Muscle of back (tissue), 11 donors: Measurements from ENCODE around the gene EEF1G. TPM values are rescaled to one million over a fixed set of nuclear protein-coding genes. Genes with fewer than 3 reads are reported as not detected.
A peak's percentile ranks its signal among the peaks of the same experiment; 100 is the strongest.
"Not testable (repeated sequence)": the region's sequence is repeated elsewhere in the genome, so short reads cannot be mapped to it uniquely, and the experiment has no call there.

Experiments used
- DNase-seq, 3 donors: peaks; one replicate each; pipeline versions ENCODE4 v3.0.0 to v3.0.0-alpha.2; 2013
- polyA plus RNA-seq, 10 donors: library from polyadenylated mRNA; unstranded; fragments of 120-200 nt; gene quantifications; one replicate each; pipeline ENCODE4 v1.2.1, GENCODE V29; 2013; ENCODE audit not compliant: insufficient read length in 10 of 10

EEF1G gene
- polyA plus RNA-seq, 10 donors = 2,727 to 3,805 (median 3,280) TPM

DNA sequence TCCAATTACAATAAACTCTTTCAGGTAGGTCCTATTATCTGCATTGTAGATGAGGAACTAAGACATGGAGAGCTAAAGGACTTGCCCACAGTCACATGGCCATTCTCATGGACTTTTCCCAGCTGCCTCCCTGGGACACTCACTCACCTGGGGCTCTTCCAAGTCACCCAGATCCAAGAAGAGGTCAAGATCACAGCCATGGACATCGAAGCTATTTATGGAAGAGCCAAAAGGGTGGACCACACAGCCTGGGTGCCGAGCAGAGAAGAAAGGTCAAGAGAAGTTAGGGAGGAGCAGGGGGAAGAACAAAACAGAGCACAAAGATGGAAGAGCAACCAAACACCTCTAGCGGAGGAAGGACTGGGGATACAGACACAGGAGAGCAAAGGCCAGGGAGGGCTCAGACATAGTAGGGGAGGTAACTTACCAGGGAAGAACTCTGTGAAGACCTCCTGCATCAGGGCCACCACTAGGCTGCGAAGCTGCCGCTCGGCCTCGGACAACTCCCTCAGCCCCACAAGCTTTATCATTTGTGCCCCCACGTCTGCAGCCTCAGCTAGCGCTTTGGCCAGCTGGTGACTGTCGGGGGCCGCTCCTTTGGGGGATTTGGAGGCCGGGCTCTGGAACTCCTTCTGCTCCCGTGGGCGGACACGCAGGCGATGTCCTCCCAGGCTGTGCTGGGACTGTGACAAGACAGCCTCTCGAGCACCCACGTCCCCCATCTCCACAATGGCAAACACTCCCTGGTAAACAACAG lies 7.4 kb upstream of the EEF1G start:
- DNase-seq = no peak

DNA sequence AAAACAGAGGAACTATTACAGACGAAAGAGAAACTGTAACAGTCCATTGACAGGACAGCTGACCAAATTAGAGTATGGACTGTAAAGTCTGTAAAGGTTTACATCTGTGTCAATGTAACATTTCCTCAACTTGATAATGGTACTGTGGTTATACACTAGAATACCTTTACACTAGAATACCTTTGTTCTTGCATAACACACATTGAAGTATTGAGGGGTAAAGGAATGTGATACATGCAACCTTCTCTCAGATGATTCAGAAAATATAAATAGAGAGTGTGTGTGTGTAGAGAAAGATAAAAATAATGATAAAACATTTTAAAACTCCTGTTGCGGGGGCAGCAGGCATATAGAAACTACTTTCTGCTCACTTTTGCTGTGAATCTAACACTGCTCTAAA lies 5.6 kb upstream of the EEF1G start:
- no peak for DNase-seq

DNA sequence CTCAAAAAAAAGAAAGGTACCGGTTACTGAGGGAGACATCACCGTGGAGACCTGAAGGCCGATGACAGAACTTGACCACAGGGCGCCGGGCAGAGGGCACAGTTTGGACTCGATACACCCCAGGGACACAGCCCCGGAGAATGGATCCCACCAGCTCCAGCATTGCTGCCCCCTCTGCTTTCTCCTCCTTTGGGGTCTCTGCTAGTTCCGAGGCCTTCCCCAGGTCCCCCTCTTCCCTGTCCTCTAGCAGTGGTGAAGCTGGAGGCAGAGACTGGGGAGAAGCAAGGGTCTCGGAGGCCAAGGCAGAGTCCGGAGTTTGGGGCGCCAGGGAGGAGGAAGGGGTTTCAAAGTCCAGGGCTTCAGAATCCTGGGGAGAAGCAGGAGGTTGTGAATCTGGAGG lies 4.8 kb upstream of the EEF1G start:
- DNase-seq = no peak

- peak in 2 of 3 donors; percentile 33 to 43 for DNase-seq
Observed at GRCh38 chr11:62577046-62577714, 3.5 kb upstream of the EEF1G start.

- no peak for DNase-seq
Observed at GRCh38 chr11:62575837-62576236, 2.1 kb upstream of the EEF1G start.

- DNase-seq = no peak
Observed at GRCh38 chr11:62575156-62575555, 1.5 kb upstream of the EEF1G start.

- DNase-seq = peak in 2 of 3 donors; percentile 62 to 85
Observed at GRCh38 chr11:62574363-62575071, 826 bp upstream of the EEF1G start.

DNA sequence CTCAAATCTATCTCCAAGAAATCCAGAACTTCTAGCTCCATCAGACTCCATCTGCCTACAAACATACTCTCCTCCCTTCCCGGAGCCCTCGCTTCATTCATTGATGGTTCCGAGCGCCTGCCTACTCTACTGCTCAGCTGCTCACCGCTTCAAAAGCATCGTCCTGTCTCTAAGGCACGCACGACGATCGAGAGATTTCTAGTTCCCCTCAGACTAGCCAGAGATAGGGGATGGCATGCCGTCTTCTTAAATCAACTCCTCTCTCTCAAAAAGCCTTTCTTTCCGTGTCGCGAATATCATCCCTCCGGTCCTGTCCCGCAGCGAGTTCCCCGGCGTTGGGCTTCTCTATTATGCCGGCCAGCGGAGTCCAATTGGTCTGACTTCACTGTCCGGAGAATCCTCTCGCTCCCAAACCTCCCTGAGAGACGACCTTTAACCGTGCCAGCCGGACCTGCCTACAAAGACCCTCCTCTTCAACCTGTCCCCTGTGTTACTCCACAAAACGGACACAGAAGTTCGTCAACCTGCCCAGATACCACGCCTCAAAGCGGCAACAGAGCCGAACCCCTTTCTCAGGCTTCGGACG lies 592 bp downstream of the EEF1G start:
- peak in 1 of 3 donors; percentile 23 for DNase-seq

GRCh38 chr11:62572431-62572830 lies 1.3 kb downstream of the EEF1G start:
- no peak for DNase-seq

- not testable (repeated sequence) for DNase-seq
Observed at GRCh38 chr11:62571493-62571892, 2.2 kb downstream of the EEF1G start.

GRCh38 chr11:62570903-62571302 lies 2.8 kb downstream of the EEF1G start:
- DNase-seq = not testable (repeated sequence)

DNA sequence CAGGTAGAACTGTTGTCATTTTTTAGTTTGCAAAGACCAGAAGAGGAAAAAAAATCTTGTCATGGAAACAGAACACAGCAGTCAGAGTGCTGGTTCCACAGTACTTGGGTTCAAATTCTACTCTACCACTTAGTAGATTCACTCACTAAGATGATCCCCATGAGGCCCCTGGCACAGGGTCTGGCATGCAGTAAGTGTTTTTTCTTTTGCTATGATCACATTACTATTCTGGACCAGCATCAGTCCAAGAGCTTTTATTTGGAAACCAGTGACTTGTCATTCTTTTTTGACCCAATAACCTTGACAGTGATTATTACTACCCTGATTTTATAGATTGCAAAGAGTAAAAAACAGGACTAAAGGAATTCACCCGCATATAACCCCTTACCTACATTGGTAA lies 4.1 kb downstream of the EEF1G start:
- no peak for DNase-seq

DNA sequence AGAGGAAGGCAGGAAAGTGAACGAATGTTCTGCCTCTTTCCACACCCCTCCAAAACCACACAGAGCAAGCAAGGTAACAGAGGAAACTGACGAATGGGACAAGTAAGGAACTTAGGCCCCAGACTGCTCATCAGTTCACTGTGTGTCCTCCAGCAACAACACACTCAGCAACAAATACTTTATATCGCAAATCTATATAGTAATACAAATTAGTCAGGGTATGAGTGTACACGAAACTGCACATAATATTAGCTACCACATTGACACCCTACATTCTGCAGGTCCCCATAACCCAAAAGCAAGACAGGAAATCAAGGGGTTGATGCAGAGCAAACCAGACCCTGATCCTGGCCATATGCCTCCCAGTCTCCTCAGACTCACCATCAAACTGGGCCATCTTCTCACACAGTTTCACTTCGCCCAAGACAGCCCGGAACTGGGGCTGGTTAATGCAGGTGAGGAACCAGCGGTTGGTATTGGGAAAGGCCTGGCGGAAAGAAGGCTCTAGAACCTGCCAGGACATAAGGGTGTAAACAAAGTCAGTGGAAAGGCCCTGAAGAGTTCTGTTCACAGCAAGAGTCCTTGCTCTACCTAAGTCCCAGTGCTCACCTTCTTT lies 6.6 kb downstream of the EEF1G start:
- no peak for DNase-seq

DNA sequence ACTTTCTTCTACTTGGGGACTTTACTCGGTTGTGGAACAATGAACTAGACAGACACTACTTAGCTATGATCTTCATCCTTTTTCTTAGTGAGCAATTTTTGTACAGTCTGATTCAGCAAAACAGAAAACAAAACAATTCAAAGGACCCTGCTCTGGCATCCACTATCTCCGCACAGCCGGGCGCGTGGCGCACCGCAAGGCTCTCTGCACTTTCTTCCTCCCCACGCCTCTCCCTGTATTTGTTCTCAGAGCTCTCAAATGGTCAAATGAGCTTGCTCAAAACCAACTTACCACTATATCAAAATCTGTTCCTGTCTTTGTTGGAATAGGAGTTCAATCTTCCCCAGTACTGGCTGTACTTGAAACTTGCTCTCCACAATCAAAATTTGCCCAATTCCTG lies 7.4 kb downstream of the EEF1G start:
- no peak for DNase-seq

DNA sequence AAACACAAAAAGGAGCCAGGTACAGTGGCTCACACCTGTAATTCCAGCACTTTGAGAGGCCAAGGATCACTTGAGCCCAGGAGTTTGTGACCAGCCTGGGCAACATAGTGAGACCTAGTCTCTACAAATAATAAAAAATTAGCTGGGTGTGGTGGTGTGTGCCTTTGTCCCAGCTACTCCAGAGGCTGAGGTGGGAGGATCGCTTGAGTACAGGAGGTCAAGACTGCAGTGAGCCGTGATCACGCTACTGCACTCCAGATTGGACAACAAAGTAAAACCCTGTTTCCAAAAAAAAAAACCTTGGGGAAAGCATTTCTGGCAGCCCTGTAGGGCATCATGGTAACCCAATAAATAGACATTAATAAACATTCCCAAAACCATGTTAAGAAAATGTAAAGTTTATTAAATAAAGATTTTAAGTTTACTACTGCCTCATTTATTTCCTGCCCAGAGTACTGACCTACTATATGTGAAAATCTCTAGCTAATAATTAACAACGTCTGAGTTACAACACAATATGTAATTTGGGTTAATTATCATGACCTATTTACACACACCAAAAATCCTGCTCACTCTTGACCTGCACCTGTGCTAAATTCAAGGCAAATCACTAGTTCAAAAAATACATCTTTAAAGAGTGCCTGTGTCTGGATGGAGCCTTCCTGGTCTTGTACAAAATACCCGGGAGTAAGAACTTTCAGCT lies 8.4 kb downstream of the EEF1G start:
- DNase-seq = no peak

DNA sequence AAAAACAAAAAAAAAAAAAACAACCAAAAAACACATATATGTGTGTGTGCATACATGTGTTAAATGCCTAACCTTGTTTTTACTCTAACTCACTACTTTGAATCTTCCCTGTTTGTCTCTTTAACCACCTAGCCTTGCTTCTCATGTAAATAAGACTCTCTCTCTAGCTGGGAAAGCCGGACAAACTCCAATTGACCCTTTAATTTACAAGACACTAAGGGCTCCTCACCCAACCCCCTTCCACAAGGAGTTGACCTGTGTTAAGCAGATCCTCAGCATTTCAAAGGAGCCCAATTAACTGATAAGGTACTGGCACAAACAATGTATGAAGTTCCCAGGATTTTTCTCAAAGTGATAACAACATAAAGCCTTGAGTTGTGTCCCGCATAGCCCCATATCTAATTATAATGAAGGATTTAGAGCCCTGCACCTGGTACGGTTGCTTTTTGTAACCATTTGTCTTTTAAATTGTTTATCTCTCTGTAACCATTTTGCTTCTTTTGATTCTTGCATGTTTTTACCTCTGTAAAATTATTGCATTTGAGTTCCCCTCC lies 11.9 kb downstream of the EEF1G start:
- not testable (repeated sequence) for DNase-seq

- DNase-seq = peak; percentile 86 to 96 (median 89)
Observed at GRCh38 chr11:62560566-62561103, 13.1 kb downstream of the EEF1G start.

- DNase-seq = not testable (repeated sequence)
Observed at GRCh38 chr11:62559626-62560025, 14.1 kb downstream of the EEF1G start.

- DNase-seq = no peak
Observed at GRCh38 chr11:62559204-62559603, 14.5 kb downstream of the EEF1G start.

DNA sequence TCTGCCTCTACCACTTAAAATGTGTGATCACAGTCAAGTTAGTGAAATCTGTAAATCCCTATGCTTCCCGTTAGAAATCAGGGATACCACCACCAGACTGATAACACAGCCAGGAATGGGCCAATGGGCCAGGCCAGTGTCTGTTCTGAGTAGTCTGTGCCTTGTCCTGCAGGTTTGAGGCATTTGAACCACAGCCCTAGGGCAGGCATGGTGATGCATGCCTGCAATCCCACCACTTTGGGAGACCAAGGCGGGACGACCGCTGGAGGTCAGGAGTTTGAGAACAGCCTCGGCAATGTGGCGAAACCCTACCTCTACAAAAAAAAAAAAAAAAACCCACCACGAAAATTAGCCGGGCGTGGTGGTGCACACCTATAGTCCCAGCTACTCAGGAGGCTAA lies 15.0 kb downstream of the EEF1G start:
- DNase-seq = no peak
